Activated CD4-positive, CD25-positive, alpha-beta regulatory T cell treated with anti-CD3 and anti-CD28 coated beads, Interleukin-2, amount 50 U/mL, for 72 hours (primary cell): ENCODE measurements around the gene CLDN18.

Experiments
- DNase-seq: peaks from one replicate; pipeline ENCODE4 v3.0.0; 2021

Gene CLDN18

GRCh38 chr3:138009476-138010272, at the start of gene CLDN18:
TSS of gene CLDN18 (plus strand) at chr3:138010165. CDS start at chr3:138010226, 61 bp downstream.
- no peak for DNase-seq

- DNase-seq: no peak
Observed at GRCh38 chr3:137962251-137962650, 47.7 kb upstream of the CLDN18 start.

- no peak for DNase-seq
Observed at GRCh38 chr3:137963463-137963862, 46.5 kb upstream of the CLDN18 start.

GRCh38 chr3:137970914-137971831, 38.8 kb upstream of the CLDN18 start:
- DNase-seq: peak; percentile 55

GRCh38 chr3:137972396-137972795, 37.6 kb upstream of the CLDN18 start:
- DNase-seq: no peak

GRCh38 chr3:137978328-137978727, 31.6 kb upstream of the CLDN18 start:
- DNase-seq: no peak

GRCh38 chr3:137987723-137988122, 22.2 kb upstream of the CLDN18 start:
- no peak for DNase-seq

GRCh38 chr3:137988152-137988551, 21.8 kb upstream of the CLDN18 start:
- no peak for DNase-seq

- no peak for DNase-seq
Observed at GRCh38 chr3:137988982-137989381, 21.0 kb upstream of the CLDN18 start.

GRCh38 chr3:137990427-137990826, 19.5 kb upstream of the CLDN18 start:
- no peak for DNase-seq

GRCh38 chr3:137992592-137992991, 17.4 kb upstream of the CLDN18 start:
- DNase-seq: no peak

- no peak for DNase-seq
Observed at GRCh38 chr3:137998121-137999042, 11.6 kb upstream of the CLDN18 start.

- no peak for DNase-seq
Observed at GRCh38 chr3:138003069-138003468, 6.9 kb upstream of the CLDN18 start.

- DNase-seq: no peak
Observed at GRCh38 chr3:138005627-138006026, 4.3 kb upstream of the CLDN18 start.

- DNase-seq: no peak
Observed at GRCh38 chr3:138007898-138008297, 2.1 kb upstream of the CLDN18 start.

- DNase-seq: no peak
Observed at GRCh38 chr3:138010273-138010590, 267 bp downstream of the CLDN18 start.

- DNase-seq: no peak
Observed at GRCh38 chr3:138011722-138012121, 1.8 kb downstream of the CLDN18 start.

- no peak for DNase-seq
Observed at GRCh38 chr3:138012526-138012925, 2.6 kb downstream of the CLDN18 start.

- DNase-seq: no peak
Observed at GRCh38 chr3:138016065-138016464, 6.1 kb downstream of the CLDN18 start.

GRCh38 chr3:138019281-138020069, 9.5 kb downstream of the CLDN18 start:
- no peak for DNase-seq

GRCh38 chr3:138023754-138024153, 13.8 kb downstream of the CLDN18 start:
- DNase-seq: no peak

- no peak for DNase-seq
Observed at GRCh38 chr3:138025553-138025952, 15.6 kb downstream of the CLDN18 start.
